Natural killer cell (primary cell): ENCODE results near the gene BCAS3. TPM values are rescaled to one million over a fixed set of nuclear protein-coding genes. Genes with fewer than 3 reads are reported as not detected.

Experiments
- ATAC-seq, 3 donors: fragments of 150-1000 bp in 2 of 3; fragments of 200-7000 bp in 1 of 3; cut with Tn5 transposase; 1 replicate in 1 of 3; 2 replicates in 2 of 3; pipeline ENCODE4 v1.10.0; 2021; ENCODE audit warnings: mild to moderate bottlenecking in 2 of 3, moderate library complexity in 2 of 3
- DNase-seq, 2 donors: peaks; one replicate each; pipeline versions ENCODE4 v3.0.0 to v3.0.0-alpha.2; 2013 to 2021; ENCODE audit warnings: mixed read lengths in 1 of 2
- H3K27ac ChIP-seq: one replicate; pipeline ENCODE4 v1.5.1; 2013; ENCODE audit warnings: mild to moderate bottlenecking, low read length
- H3K27me3 ChIP-seq: one replicate; pipeline ENCODE4 v1.6.1; 2013; ENCODE audit warnings: low read length; ENCODE audit not compliant: control insufficient read depth, insufficient read depth
- H3K36me3 ChIP-seq: one replicate; pipeline ENCODE4 v1.6.1; 2013; ENCODE audit warnings: low read length; ENCODE audit not compliant: control insufficient read depth, insufficient read depth
- H3K4me1 ChIP-seq: one replicate; pipeline ENCODE4 v1.6.1; 2013; ENCODE audit warnings: low read length; ENCODE audit not compliant: control insufficient read depth, insufficient read depth
- H3K4me3 ChIP-seq: one replicate; pipeline ENCODE4 v1.5.1; 2013; ENCODE audit warnings: low read length
- H3K9me3 ChIP-seq: one replicate; pipeline ENCODE4 v1.6.1; 2013; ENCODE audit warnings: low read length; ENCODE audit not compliant: control insufficient read depth, insufficient read depth
- H3K27ac Mint-ChIP-seq, 2 donors: one replicate each; pipeline ENCODE4 v1.8.0; 2022; ENCODE audit warnings: mild to moderate bottlenecking in 2 of 2, mixed read lengths in 2 of 2, moderate library complexity in 1 of 2
- H3K27me3 Mint-ChIP-seq, 2 donors: one replicate each; pipeline ENCODE4 v1.8.0; 2022; ENCODE audit warnings: low read depth in 2 of 2, mixed read lengths in 2 of 2
- H3K36me3 Mint-ChIP-seq: one replicate; pipeline ENCODE4 v1.8.0; 2022; ENCODE audit warnings: mixed read lengths
- H3K4me1 Mint-ChIP-seq, 2 donors: one replicate each; pipeline ENCODE4 v1.8.0; 2022; ENCODE audit warnings: mixed read lengths in 2 of 2
- H3K4me3 Mint-ChIP-seq: one replicate; pipeline ENCODE4 v1.8.0; 2022; ENCODE audit warnings: mild to moderate bottlenecking, moderate library complexity, mixed read lengths
- H3K9me3 Mint-ChIP-seq, 2 donors: one replicate each; pipeline ENCODE4 v1.8.0; 2022; ENCODE audit warnings: mixed read lengths in 2 of 2
- CTCF ChIP-seq: fragments of 200-600 bp; IDR thresholded peaks from one replicate; pipeline ENCODE4 v1.8.0; 2022; ENCODE audit warnings: antibody characterized with exemption
- WGBS: methylation state at CpG from one replicate; pipeline ENCODE4 v1.1.7; 2013; ENCODE audit warnings: missing lambda C conversion rate; ENCODE audit not compliant: insufficient coverage; 5-methylcytosine and 5-hydroxymethylcytosine counted together
- intact Hi-C: fragments of 100-400 bp; cut with micrococcal nuclease; formaldehyde crosslinking; loops from one replicate; pipeline ENCODE4 v1.14.2; 2022
- total RNA-seq, 4 donors: library from RNA; stranded (reverse); fragments of 120-200 nt in 1 of 4; gene quantifications; one replicate each; pipeline versions ENCODE4 v1.2.3 to v1.2.4, GENCODE V29; 2013 to 2022

The BCAS3 gene
- total RNA-seq, 3 donors from 2014 or later (not counting 1 experiment from before 2014, with no cell fraction given) = 60.5 to 87.8 (median 72.0) TPM

GRCh38 chr17:61185385-61185784 is 507.7 kb downstream of the BCAS3 start:
- no peak for ATAC-seq
- intact Hi-C loops = no loop called here
- no peaks in the 10 kb centered on the region for H3K27me3 ChIP-seq

GRCh38 chr17:61187038-61187437 is 509.4 kb downstream of the BCAS3 start:
- Histone ChIP-seq H3K27ac (no peak overlapping the region), H3K27me3 (no peaks in the 10 kb centered on the region), H3K4me3 (no peak overlapping the region), H3K9me3 (no peaks in the 10 kb centered on the region), H3K4me1 (no peaks in the 10 kb centered on the region), H3K36me3 (no peaks in the 10 kb centered on the region)
- H3K9me3 Mint-ChIP-seq = no peaks in the 10 kb centered on the region
- no peak for DNase-seq
- H3K4me3 Mint-ChIP-seq = no peak overlapping the region
- peaks cover 0 to 6% of the 10 kb centered on the region in 2 donors for H3K4me1 Mint-ChIP-seq
- TF ChIP-seq CTCF = no peak
- 92% methylated on average over 2 of the region's 2 CpGs for WGBS
- intact Hi-C loops = no loop called here
- H3K36me3 Mint-ChIP-seq = no peaks in the 10 kb centered on the region
- H3K27me3 Mint-ChIP-seq = no peaks in the 10 kb centered on the region
- no peak for ATAC-seq
- H3K27ac Mint-ChIP-seq = no peak overlapping the region

More at GRCh38 chr17:61185385-61185784, 507.7 kb downstream of the BCAS3 start:
- Mint-ChIP-seq H3K4me3 (no peak overlapping the region), H3K27me3 (no peaks in the 10 kb centered on the region), H3K36me3 (no peaks in the 10 kb centered on the region), H3K27ac (no peak overlapping the region), H3K4me1 (peaks cover 0 to 6% of the 10 kb centered on the region in 2 donors), H3K9me3 (no peaks in the 10 kb centered on the region)
- no peak overlapping the region for H3K27ac ChIP-seq
- WGBS = 100% methylated on average over 1 of the region's 4 CpGs
- no peak overlapping the region for H3K4me3 ChIP-seq
- no peaks in the 10 kb centered on the region for H3K36me3 ChIP-seq
- H3K9me3 ChIP-seq = no peaks in the 10 kb centered on the region
- DNase-seq = no peak
- H3K4me1 ChIP-seq = no peaks in the 10 kb centered on the region
- TF ChIP-seq CTCF = no peak

GRCh38 chr17:61188081-61188480 is 510.4 kb downstream of the BCAS3 start:
- no peaks in the 10 kb centered on the region for H3K27me3 ChIP-seq
- TF ChIP-seq CTCF = no peak
- Mint-ChIP-seq H3K9me3 (no peaks in the 10 kb centered on the region), H3K4me3 (no peak overlapping the region), H3K36me3 (no peaks in the 10 kb centered on the region), H3K27me3 (no peaks in the 10 kb centered on the region), H3K4me1 (peaks cover 0 to 6% of the 10 kb centered on the region in 2 donors), H3K27ac (no peak overlapping the region)
- H3K27ac ChIP-seq = no peak overlapping the region
- H3K9me3 ChIP-seq = no peaks in the 10 kb centered on the region
- no peak for ATAC-seq
- no peak for DNase-seq
- H3K4me3 ChIP-seq = no peak overlapping the region
- H3K4me1 ChIP-seq = no peaks in the 10 kb centered on the region
- WGBS = 100% methylated on average over 1 of the region's 2 CpGs
- intact Hi-C loops = no loop called here
- H3K36me3 ChIP-seq = no peaks in the 10 kb centered on the region

GRCh38 chr17:61189968-61190367 is 512.3 kb downstream of the BCAS3 start:
- Histone ChIP-seq H3K9me3 (no peaks in the 10 kb centered on the region), H3K27me3 (no peaks in the 10 kb centered on the region), H3K36me3 (no peaks in the 10 kb centered on the region), H3K4me3 (no peak overlapping the region), H3K27ac (no peak overlapping the region), H3K4me1 (no peaks in the 10 kb centered on the region)
- 69% methylated on average over 4 of the region's 4 CpGs for WGBS
- Mint-ChIP-seq H3K27ac (no peak overlapping the region), H3K27me3 (no peaks in the 10 kb centered on the region), H3K4me3 (no peak overlapping the region), H3K36me3 (no peaks in the 10 kb centered on the region), H3K4me1 (peaks cover 0 to 6% of the 10 kb centered on the region in 2 donors), H3K9me3 (no peaks in the 10 kb centered on the region)
- DNase-seq (no peak), ATAC-seq (no peak)
- no peak for TF ChIP-seq CTCF
- intact Hi-C loops = no loop called here
